ENCODE measurements around the gene LCN6. TPM values are rescaled to one million over a fixed set of nuclear protein-coding genes. Genes with fewer than 3 reads are reported as not detected.

Gene LCN6
- polyA plus RNA-seq, 1 donor (not counting 4 experiments of a cell fraction or from before 2014, with no cell fraction given): not detected

DNA sequence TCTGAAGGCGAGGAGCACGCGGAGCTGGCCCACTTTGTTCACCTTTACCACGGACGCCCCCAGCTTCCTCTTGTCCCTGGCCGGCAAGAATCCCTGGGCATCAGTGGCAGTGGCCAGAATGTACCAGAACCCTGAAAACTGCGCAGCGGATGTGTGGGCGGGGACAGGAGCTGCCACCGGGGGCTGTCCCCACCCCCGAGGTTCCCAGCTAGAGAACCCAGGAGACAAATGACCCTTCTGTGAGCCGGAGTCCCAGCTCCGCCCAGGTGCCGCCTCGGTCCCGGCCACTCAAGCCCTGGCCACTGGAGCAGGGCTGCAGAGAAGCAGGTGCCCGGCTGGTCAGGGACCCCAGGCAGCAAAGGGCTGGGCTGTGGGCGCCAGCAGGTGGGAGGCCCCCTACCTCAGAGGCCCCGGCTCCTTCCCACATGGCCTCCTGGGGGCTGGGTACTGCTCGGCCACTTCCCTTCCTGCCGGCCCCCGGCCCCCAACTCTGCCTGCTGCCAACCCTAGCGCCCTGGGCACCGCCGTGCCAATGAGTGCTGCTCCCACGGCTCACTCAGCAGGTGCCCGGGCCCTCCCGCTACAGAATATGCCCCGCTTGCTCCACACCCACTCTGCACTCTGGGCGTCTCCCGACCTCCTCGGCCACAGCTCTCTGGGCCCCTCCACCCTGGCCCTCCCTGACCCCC is 6.3 kb downstream of the LCN6 start:
- dilution Hi-C loops (cut with MboI; ENCODE audit: extremely low pct_ligation_motif_present, low sequenced_read_pairs): no loop called here
- no peaks in the 10 kb centered on the region for H3K9me3 ChIP-seq (ENCODE audit: control insufficient read depth, low read depth, low read length)
- H3K27me3 ChIP-seq (ENCODE audit: control insufficient read depth, extremely low read depth, insufficient read depth, low read length): peaks cover 60% of the 10 kb centered on the region
- no peak overlapping the region for H3K4me2 ChIP-seq (ENCODE audit: control insufficient read depth, extremely low read depth, insufficient read depth, low read depth, low read length)
- no peak for DNase-seq (ENCODE audit: low read depth, low spot score)
- peak; percentile 93 for TF ChIP-seq EZH2 (IDR thresholded peaks at IDR 0.05; ENCODE audit: low read length)
- TF ChIP-seq, protein P1, sequence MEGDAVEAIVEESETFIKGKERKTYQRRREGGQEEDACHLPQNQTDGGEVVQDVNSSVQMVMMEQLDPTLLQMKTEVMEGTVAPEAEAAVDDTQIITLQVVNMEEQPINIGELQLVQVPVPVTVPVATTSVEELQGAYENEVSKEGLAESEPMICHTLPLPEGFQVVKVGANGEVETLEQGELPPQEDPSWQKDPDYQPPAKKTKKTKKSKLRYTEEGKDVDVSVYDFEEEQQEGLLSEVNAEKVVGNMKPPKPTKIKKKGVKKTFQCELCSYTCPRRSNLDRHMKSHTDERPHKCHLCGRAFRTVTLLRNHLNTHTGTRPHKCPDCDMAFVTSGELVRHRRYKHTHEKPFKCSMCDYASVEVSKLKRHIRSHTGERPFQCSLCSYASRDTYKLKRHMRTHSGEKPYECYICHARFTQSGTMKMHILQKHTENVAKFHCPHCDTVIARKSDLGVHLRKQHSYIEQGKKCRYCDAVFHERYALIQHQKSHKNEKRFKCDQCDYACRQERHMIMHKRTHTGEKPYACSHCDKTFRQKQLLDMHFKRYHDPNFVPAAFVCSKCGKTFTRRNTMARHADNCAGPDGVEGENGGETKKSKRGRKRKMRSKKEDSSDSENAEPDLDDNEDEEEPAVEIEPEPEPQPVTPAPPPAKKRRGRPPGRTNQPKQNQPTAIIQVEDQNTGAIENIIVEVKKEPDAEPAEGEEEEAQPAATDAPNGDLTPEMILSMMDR (optimal IDR thresholded peaks at IDR 0.05 in 1 of 3, IDR thresholded peaks at IDR 0.05 in 1 of 3, conservative IDR thresholded peaks at IDR 0.05 in 1 of 3; ENCODE audit: extremely low read depth in 1 of 3, insufficient read depth in 2 of 3, low read length in 3 of 3): no peak
- H4K20me1 ChIP-seq (ENCODE audit: control insufficient read depth, extremely low read depth, insufficient read depth, low read length): no peaks in the 10 kb centered on the region
- no peak overlapping the region for H3K9ac ChIP-seq (ENCODE audit: control insufficient read depth, extremely low read depth, insufficient read depth, low read length)
- H2AFZ ChIP-seq (ENCODE audit: control insufficient read depth, low read length): no peak overlapping the region
- no peak overlapping the region for H3K4me3 ChIP-seq (ENCODE audit: control insufficient read depth in 2 of 3, extremely low read depth in 1 of 3, insufficient read depth in 2 of 3, low read depth in 1 of 3, low read length in 3 of 3)
- no peaks in the 10 kb centered on the region for H3K79me2 ChIP-seq (ENCODE audit: control insufficient read depth, insufficient read depth, low read length)
- no peak overlapping the region for H3K27ac ChIP-seq (ENCODE audit: control insufficient read depth, insufficient read depth, low read length)
- no peak for FAIRE-seq
- no peaks in the 10 kb centered on the region for H3K4me1 ChIP-seq (ENCODE audit: control insufficient read depth, extremely low read depth, insufficient read depth, low read length)
- H3K36me3 ChIP-seq (ENCODE audit: control insufficient read depth in 2 of 2, extremely low read depth in 1 of 2, insufficient read depth in 2 of 2, low read length in 2 of 2): no peaks in the 10 kb centered on the region
- no peaks in the 10 kb centered on the region for H3K9me1 ChIP-seq (ENCODE audit: control insufficient read depth, extremely low read depth, insufficient read depth, low read length)

DNA sequence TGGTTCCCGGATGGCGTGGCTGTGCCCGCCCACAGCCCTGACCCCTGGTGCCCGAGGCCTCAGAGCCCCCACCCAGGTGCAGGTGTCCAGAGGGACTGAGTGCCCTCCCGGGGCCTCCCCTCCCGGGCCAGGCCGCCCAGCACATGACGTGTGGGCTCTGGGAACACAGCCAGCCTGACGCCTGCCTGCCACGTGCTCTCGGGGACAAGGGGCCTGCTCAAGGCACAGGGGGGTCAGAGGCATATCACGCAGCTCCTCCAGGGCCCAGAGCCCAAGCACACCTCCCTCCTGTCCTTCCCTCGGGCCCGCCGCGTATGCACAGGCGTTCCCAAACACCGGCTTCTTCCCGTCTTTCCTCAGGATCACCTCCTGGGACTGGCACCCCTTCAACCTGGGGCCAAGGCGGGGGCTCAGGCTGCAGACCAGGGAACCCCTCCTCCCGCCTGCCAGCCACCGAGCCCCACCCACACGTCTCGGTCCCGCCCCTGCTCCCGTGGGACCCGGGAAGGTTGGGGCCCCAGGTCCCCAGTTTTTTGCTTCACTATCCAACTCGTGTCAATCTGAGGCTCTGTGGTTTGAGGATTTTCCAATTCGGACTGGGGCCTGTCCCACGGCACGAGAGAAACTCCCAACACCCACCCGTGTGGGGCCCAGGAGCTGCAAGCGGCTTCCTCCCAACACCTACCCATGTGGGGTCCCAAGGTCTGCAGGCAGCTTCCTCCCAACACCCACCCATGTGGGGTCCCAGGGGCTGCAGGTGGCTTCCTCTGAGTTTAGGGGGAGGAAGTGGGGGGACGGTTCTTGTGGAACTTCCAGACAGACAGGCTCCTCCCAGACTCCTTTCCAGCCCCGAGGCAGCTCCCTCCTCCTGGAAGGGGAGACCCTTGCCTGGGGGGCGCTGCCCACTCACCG is 7.1 kb downstream of the LCN6 start:
- Histone ChIP-seq H3K9ac (ENCODE audit: control insufficient read depth, extremely low read depth, insufficient read depth, low read length) (no peak overlapping the region), H3K27me3 (ENCODE audit: control insufficient read depth, extremely low read depth, insufficient read depth, low read length) (peaks cover 60% of the 10 kb centered on the region), H3K27ac (ENCODE audit: control insufficient read depth, insufficient read depth, low read length) (no peak overlapping the region), H3K4me3 (ENCODE audit: control insufficient read depth in 2 of 3, extremely low read depth in 1 of 3, insufficient read depth in 2 of 3, low read depth in 1 of 3, low read length in 3 of 3) (no peak overlapping the region), H4K20me1 (ENCODE audit: control insufficient read depth, extremely low read depth, insufficient read depth, low read length) (no peaks in the 10 kb centered on the region), H3K4me2 (ENCODE audit: control insufficient read depth, extremely low read depth, insufficient read depth, low read depth, low read length) (no peak overlapping the region), H3K4me1 (ENCODE audit: control insufficient read depth, extremely low read depth, insufficient read depth, low read length) (no peaks in the 10 kb centered on the region), H3K79me2 (ENCODE audit: control insufficient read depth, insufficient read depth, low read length) (no peaks in the 10 kb centered on the region), H3K9me1 (ENCODE audit: control insufficient read depth, extremely low read depth, insufficient read depth, low read length) (no peaks in the 10 kb centered on the region), H3K36me3 (ENCODE audit: control insufficient read depth in 2 of 2, extremely low read depth in 1 of 2, insufficient read depth in 2 of 2, low read length in 2 of 2) (no peaks in the 10 kb centered on the region), H3K9me3 (ENCODE audit: control insufficient read depth, low read depth, low read length) (no peaks in the 10 kb centered on the region), H2AFZ (ENCODE audit: control insufficient read depth, low read length) (no peak overlapping the region)
- dilution Hi-C loops (cut with MboI; ENCODE audit: extremely low pct_ligation_motif_present, low sequenced_read_pairs): no loop called here
- FAIRE-seq (no peak), DNase-seq (ENCODE audit: low read depth, low spot score) (no peak)
- TF ChIP-seq EZH2 (IDR thresholded peaks at IDR 0.05; ENCODE audit: low read length): no peak
- TF ChIP-seq, protein P1 (optimal IDR thresholded peaks at IDR 0.05 in 1 of 3, IDR thresholded peaks at IDR 0.05 in 1 of 3, conservative IDR thresholded peaks at IDR 0.05 in 1 of 3; ENCODE audit: extremely low read depth in 1 of 3, insufficient read depth in 2 of 3, low read length in 3 of 3): no peak
